Cardiac fibroblast (primary cell): ENCODE data around the gene MUC5B.

Source experiments
- DNase-seq, 2 donors: peaks; one replicate each; pipeline versions ENCODE4 v3.0.0 to v3.0.0-alpha.2; 2010; ENCODE audit warnings: low read depth in 2 of 2
- H3K4me3 ChIP-seq, 2 donors: replicated peaks in 1 of 2; 1 replicate in 1 of 2; 2 replicates in 1 of 2; pipeline ENCODE4 v1.5.1; 2011; ENCODE audit warnings: low read depth in 2 of 2, low read length in 2 of 2, mild to moderate bottlenecking in 2 of 2, moderate library complexity in 1 of 2
- TF ChIP-seq, protein P1 (sequence below): IDR thresholded peaks from one replicate; pipeline ENCODE4 v1.5.1; 2011; ENCODE audit warnings: low read depth, mild to moderate bottlenecking, low read length, inconsistent platforms

Gene MUC5B

DNA sequence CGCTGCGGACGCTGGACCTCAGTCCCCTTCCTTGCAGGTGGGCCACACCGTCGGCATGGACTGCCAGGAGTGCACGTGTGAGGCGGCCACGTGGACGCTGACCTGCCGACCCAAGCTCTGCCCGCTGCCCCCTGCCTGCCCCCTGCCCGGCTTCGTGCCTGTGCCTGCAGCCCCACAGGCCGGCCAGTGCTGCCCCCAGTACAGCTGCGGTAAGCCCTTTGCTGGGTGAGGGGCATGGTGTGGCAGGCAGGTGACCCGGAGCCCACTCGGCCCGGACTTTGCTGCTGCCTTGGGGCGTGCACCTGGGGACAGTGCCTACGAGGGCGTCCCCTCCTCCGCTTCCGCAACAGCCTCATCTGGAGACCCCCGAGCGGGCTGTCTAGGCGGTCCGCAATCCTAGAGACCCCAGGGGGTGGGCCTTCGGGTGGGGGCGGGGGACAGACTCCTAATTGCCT lies 25.4 kb upstream of the MUC5B start:
- no peak overlapping the region for H3K4me3 ChIP-seq
- TF ChIP-seq, protein P1, sequence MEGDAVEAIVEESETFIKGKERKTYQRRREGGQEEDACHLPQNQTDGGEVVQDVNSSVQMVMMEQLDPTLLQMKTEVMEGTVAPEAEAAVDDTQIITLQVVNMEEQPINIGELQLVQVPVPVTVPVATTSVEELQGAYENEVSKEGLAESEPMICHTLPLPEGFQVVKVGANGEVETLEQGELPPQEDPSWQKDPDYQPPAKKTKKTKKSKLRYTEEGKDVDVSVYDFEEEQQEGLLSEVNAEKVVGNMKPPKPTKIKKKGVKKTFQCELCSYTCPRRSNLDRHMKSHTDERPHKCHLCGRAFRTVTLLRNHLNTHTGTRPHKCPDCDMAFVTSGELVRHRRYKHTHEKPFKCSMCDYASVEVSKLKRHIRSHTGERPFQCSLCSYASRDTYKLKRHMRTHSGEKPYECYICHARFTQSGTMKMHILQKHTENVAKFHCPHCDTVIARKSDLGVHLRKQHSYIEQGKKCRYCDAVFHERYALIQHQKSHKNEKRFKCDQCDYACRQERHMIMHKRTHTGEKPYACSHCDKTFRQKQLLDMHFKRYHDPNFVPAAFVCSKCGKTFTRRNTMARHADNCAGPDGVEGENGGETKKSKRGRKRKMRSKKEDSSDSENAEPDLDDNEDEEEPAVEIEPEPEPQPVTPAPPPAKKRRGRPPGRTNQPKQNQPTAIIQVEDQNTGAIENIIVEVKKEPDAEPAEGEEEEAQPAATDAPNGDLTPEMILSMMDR, result no peak
- no peak for DNase-seq

DNA sequence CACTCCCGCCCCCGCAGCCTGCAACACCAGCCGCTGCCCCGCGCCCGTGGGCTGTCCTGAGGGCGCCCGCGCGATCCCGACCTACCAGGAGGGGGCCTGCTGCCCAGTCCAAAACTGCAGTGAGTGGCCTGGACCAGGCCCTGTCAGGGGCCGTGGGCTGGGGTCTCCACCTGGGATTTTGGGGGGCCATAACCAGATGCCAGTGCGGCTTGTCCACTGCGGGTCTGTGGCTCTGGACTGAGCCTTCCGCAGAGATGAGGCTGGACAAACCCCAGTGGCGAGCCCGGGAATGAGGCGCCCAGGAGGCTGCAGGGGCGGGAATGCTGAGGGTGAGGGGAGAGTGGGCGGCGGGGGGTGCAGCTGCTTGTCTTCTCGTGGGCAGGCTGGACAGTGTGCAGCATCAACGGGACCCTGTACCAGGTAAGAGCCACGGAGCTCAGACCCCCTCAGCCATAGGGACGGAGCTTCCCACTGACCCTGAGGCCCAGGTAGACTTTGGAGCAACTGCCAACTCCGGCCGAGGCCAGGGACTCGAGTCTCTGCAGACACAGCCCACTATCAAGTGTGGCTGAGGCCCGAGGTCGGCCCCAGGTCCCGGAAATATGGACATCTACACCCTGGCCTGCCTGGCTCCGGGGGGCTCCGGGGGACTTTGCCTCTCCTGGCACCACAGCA lies 24.8 kb upstream of the MUC5B start:
- no peak overlapping the region for H3K4me3 ChIP-seq
- no peak for DNase-seq
- TF ChIP-seq, protein P1, result no peak

DNA sequence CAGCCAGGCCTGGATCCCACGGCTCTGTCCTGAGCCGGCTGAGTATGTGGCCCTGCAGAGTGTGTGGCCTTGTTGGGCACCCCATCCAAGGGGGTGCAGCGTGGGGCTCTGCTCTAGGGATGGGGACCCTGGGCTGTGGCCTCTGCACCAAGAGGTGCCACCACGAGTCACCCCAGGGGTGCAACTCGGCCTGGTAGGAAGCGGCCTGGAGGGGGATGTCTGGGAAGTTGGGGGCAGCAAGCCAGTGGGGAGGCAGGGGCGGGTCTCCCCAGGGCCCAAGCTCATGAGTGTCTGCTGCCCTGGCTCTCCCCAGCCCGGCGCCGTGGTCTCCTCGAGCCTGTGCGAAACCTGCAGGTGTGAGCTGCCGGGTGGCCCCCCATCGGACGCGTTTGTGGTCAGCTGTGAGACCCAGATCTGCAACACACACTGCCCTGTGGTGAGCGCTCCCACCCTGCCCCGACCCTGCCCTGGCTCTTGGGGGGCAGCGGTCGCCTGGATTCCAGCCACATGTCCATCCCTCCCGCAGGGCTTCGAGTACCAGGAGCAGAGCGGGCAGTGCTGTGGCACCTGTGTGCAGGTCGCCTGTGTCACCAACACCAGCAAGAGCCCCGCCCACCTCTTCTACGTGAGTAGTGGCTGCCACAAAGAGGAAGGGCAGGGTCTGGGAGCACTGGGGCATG lies 24.2 kb upstream of the MUC5B start:
- no peak for DNase-seq
- H3K4me3 ChIP-seq, result no peak overlapping the region
- TF ChIP-seq, protein P1, result no peak

DNA sequence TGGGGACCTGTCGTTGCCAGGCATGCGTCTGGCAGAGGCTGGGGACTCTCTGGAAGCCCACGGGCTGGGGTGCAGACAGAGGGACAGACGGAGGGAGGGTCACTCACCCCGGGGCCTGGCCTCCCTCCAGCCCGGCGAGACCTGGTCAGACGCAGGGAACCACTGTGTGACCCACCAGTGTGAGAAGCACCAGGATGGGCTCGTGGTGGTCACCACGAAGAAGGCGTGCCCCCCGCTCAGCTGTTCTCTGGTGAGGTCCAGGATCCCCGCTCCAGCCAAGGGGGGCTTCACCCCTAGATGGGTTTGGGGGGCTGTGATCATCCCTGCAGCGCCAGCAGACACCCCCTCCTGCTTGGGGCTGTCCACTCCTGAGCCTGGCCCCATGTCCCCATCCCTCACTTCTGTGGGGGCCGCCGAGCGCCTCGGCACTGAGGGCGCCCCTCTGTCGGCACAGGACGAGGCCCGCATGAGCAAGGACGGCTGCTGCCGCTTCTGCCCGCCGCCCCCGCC lies 23.6 kb upstream of the MUC5B start:
- TF ChIP-seq, protein P1, result no peak
- H3K4me3 ChIP-seq, result no peak overlapping the region
- DNase-seq, result no peak

DNA sequence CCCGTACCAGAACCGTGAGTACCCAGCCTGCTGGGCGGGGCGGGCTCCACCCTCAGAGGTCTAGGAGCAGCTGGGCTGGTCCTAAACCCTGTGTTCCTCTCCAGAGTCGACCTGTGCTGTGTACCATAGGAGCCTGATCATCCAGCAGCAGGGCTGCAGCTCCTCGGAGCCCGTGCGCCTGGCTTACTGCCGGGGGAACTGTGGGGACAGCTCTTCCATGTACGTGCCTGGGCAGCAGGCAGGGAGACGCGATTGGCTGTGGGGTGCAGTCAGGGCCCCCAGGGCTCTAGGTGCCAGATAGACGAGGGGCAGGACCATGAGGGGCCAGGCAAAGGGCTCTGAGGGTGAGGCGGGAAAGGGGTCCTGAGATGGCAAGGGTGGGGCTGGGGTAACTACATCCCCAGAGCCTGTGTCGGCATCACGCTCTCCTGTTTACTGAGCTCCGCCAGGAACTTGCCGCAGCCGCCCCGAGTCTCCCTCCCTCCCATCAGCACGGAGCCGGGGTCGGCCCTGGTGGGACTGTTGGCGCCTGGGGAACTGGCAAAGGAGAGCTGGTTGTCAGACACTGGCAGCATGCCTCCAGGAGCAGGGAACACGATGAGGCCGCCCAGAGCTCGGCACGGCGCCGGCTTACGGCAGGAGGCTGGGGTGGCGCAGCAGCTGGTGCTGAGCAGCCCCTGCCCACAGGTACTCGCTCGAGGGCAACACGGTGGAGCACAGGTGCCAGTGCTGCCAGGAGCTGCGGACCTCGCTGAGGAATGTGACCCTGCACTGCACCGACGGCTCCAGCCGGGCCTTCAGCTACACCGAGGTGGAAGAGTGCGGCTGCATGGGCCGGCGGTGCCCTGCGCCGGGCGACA lies 22.9 kb upstream of the MUC5B start:
- no peak overlapping the region for H3K4me3 ChIP-seq
- no peak for DNase-seq
- TF ChIP-seq, protein P1, result no peak

DNA sequence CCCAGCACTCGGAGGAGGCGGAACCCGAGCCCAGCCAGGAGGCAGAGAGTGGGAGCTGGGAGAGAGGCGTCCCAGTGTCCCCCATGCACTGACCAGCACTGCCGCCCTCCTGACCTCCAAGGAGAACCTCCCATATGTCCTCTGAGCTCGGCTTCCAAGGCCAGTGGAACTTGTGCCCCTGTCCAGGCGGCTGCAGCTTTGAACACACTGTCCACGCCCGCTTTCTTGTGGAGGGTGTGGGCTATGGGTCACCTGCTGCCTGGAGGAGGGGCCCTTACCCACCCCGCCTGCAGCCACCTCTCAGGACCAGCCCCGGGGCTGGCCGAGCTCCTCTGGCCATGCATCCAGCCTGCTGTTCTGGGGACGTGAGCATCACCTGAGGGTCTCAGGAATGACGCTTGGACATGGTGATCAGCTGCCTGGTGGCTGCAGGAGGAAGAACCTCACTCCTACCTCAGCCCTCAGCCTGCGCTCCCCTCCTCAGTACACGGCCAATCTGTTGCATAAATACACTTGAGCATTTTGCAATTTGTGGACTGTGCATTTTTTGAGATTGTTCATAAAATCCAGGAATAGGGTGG lies 22.2 kb upstream of the MUC5B start:
- TF ChIP-seq, protein P1, result no peak
- no peak overlapping the region for H3K4me3 ChIP-seq
- no peak for DNase-seq
